Pancreas (tissue), 10 donors: Measurements from ENCODE around the gene GPI. TPM values are rescaled to one million over a fixed set of nuclear protein-coding genes. Genes with fewer than 3 reads are reported as not detected.

Experiments used
- ATAC-seq, 4 donors: fragments of 200-7000 bp; cut with Tn5 transposase; one replicate each; pipeline versions ENCODE4 v1.8.0 to v1.9.1; 2020; ENCODE audit warnings: mild to moderate bottlenecking in 4 of 4, moderate library complexity in 4 of 4
- DNase-seq, 6 donors: peaks; one replicate each; pipeline ENCODE4 v3.0.0-alpha.2; 2020
- FAIRE-seq: peaks from 2 replicates; lab custom pipeline; 2012; peaks lifted over from hg19 to GRCh38; lab: Jason Lieb, UNC
- H3K27ac ChIP-seq, 4 donors: fragments of 200-600 bp; sonication (generic); 1 replicate in 3 of 4; 2 replicates in 1 of 4; pipeline versions ENCODE4 v1.5.0 to v1.8.0; 2020
- H3K27me3 ChIP-seq, 4 donors: fragments of 200-600 bp; one replicate each; pipeline ENCODE4 v1.8.0; 2021
- H3K36me3 ChIP-seq, 3 donors: fragments of 200-600 bp; sonication (generic) in 1 of 3; one replicate each; pipeline versions ENCODE4 v1.5.0 to v1.8.0; 2020 to 2021
- H3K4me1 ChIP-seq, 3 donors: fragments of 200-600 bp; one replicate each; pipeline ENCODE4 v1.8.0; 2021
- H3K4me3 ChIP-seq, 4 donors: fragments of 200-600 bp; sonication (generic) in 2 of 4; one replicate each; pipeline versions ENCODE4 v1.5.0 to v1.8.0; 2020 to 2021
- H3K9me3 ChIP-seq, 4 donors: fragments of 200-600 bp; one replicate each; pipeline ENCODE4 v1.8.0; 2021
- CTCF ChIP-seq, 4 donors: fragments of 200-600 bp; sonication (generic) in 3 of 4; IDR thresholded peaks; one replicate each; pipeline versions ENCODE4 v1.5.0 to v1.8.0; 2021; ENCODE audit warnings: antibody characterized with exemption in 4 of 4
- WGBS, 2 donors: extraction: QIAGEN DNeasy Blood & Tissue Kit; methylation state at CpG; one replicate each; pipeline ENCODE4 v1.1.7; 2013; 5-methylcytosine and 5-hydroxymethylcytosine counted together
- intact Hi-C, 3 donors: fragments of 100-400 bp; cut with DNase I; formaldehyde crosslinking; loops; one replicate each; pipeline versions ENCODE4 v1.11.1 to v1.14.2; 2022
- polyA plus RNA-seq, 2 donors: library from polyadenylated mRNA; stranded (reverse); fragments of 200-250 nt; gene quantifications; one replicate each; pipeline ENCODE4 v1.2.3, GENCODE V29; 2013
- total RNA-seq, 6 donors: library from RNA; stranded (reverse); fragmentation: NEBNext Ultra II Directional in 4 of 6; extraction: Animal tissue kit (Norgen Biotek cat#: 25700) in 4 of 6; gene quantifications; one replicate each; pipeline versions ENCODE4 v1.2.1 to v1.2.4, GENCODE V29; 2021 to 2023
- donor health status: healthy with polysubstance abuse.
- donor health status: DM: no; HTN: no; CAD: no; lungs with moderate emphysema.
- donor health status: DM: no; HTN: no; CAD: no.
- donor health status: control.
- donor health status: control.
- donor health status: Bipolar disorder and iron deficiency.
- donor health status: DM: yes; HTN: yes; CAD: no.
- donor health status: DM: no; HTN: no; CAD: no.
- donor health status: DM: no; HTN: no; CAD: no.
- donor health status: DM: yes; HTN: yes; CAD: no.

The GPI gene
- total and polyA plus RNA-seq, 8 donors: 50.5 to 119 (median 67.3) TPM

GRCh38 chr19:34363094-34363493 is 1.9 kb upstream of the GPI start:
- no peak overlapping the region for H3K4me3 ChIP-seq
- FAIRE-seq: no peak
- ATAC-seq: no peak
- intact Hi-C loops: no loop called here
- H3K9me3 ChIP-seq: no peaks in the 10 kb centered on the region
- TF ChIP-seq CTCF (IDR thresholded peaks at IDR 0.05): no peak
- peaks cover 0 to under 1% (median 0%) of the 10 kb centered on the region in 3 donors for H3K36me3 ChIP-seq
- no peak for DNase-seq
- WGBS, 2 donors: 81 to 84% methylated on average over 4 of the region's 4 CpGs
- no peaks in the 10 kb centered on the region for H3K27me3 ChIP-seq
- H3K27ac ChIP-seq: no peak overlapping the region
- H3K4me1 ChIP-seq: peaks cover 0 to 20% (median 0%) of the 10 kb centered on the region in 3 donors

GRCh38 chr19:34363930-34364329 is 1.1 kb upstream of the GPI start:
- WGBS, 2 donors: 95 to 96% methylated on average over 5 of the region's 5 CpGs
- DNase-seq: no peak
- Histone ChIP-seq H3K9me3 (no peaks in the 10 kb centered on the region), H3K4me1 (peaks cover 0 to 13% (median 0%) of the 10 kb centered on the region in 3 donors), H3K36me3 (peaks cover 0 to 9% (median 0%) of the 10 kb centered on the region in 3 donors), H3K27ac (peak overlapping the region in 1 of 4 donors; percentile 73), H3K4me3 (no peak overlapping the region), H3K27me3 (no peaks in the 10 kb centered on the region)
- no peak for FAIRE-seq
- ATAC-seq: no peak
- TF ChIP-seq CTCF (IDR thresholded peaks at IDR 0.05): no peak
- intact Hi-C loops: no loop called here

- H3K4me3 ChIP-seq: peak overlapping the region in 3 of 4 donors; percentile 91 to 99 (median 94)
- H3K27ac ChIP-seq: peak overlapping the region in 3 of 4 donors; percentile 52 to 73 (median 70)
- peaks cover 0 to 13% (median 0%) of the 10 kb centered on the region in 3 donors for H3K4me1 ChIP-seq
- H3K36me3 ChIP-seq: peaks cover 0 to 14% (median 0%) of the 10 kb centered on the region in 3 donors
- no peak for TF ChIP-seq CTCF (IDR thresholded peaks at IDR 0.05)
- ATAC-seq (no peak), DNase-seq (no peak), FAIRE-seq (no peak)
- intact Hi-C loops: no loop called here
- H3K9me3 ChIP-seq: no peaks in the 10 kb centered on the region
- H3K27me3 ChIP-seq: no peaks in the 10 kb centered on the region
- WGBS, 2 donors: 54 to 56% methylated on average over 11 of the region's 11 CpGs
Measured at GRCh38 chr19:34364462-34364829, 550 bp upstream of the GPI start.

DNA sequence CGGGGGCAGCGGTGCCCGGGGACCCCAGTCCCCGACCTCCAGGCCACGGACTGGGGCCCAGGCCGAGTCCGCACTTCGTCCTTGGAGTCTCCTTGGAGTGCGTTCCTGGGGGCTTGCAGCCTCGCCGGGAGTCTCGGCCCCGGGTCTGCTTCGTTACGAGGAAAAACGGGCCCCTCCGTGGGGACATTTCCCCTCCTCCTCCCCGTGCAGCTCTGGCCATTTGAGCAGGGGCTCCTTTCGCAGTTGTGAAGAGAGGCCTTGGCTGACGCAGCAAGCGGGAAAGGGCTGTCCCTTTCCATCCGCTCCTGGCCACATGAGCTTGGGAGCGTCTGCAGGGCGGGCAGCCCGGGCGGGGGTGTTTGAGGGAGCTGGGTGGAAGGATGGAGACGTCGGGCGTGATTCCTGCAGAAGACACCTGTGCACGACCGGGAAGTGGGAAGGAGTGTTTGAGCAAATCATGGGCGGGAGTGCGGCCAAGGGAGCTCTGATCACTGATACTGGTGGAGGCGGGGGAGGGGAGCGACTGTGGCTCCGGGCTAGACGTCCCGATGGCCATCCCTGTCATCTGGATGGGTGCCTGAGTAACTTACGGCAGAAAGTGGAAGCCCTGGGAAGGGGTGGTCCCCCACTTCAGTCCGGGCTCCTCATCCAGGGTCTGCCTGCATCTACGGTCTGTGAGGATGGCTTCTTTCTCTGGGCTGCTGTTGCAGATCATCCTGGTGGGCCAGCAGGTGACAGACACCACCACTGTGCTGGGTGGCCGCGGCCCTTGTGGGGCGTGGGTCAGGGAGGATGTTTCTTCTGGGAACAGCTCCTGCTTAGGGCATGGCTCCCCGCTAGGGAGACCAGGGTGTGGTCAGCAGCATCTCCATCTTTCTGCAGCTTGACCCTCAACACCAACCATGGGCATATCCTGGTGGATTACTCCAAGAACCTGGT is 736 bp downstream of the GPI start:
- peak; percentile 57 to 67 (median 62) for ATAC-seq
- Histone ChIP-seq H3K4me3 (peak overlapping the region; percentile 83 to 99 (median 92)), H3K4me1 (peaks cover 0 to 10% (median 0%) of the 10 kb centered on the region in 3 donors), H3K36me3 (peaks cover 0 to 21% (median 0%) of the 10 kb centered on the region in 3 donors), H3K9me3 (no peaks in the 10 kb centered on the region), H3K27me3 (no peaks in the 10 kb centered on the region), H3K27ac (peak overlapping the region; percentile 52 to 73 (median 62))
- 7 to 9% methylated on average over 43 to 45 of the region's 45 CpGs for WGBS, 2 donors
- no peak for FAIRE-seq
- DNase-seq: peak; percentile 41 to 77 (median 57)
- no peak for TF ChIP-seq CTCF (IDR thresholded peaks at IDR 0.05)
- intact Hi-C loops: no loop called here
